ENCODE data around the gene KAT7.
"Not testable (repeated sequence)": the region's sequence is repeated elsewhere in the genome, so short reads cannot be mapped to it uniquely, and the experiment has no call there.

Gene KAT7

GRCh38 chr17:49828325-49828724 lies 39.8 kb downstream of the KAT7 start:
- H3K4me1 ChIP-seq (ENCODE audit: control insufficient read depth, insufficient read depth, low read length); H3K27ac ChIP-seq (ENCODE audit: low read length): not testable (repeated sequence)

GRCh38 chr17:49829026-49829425 lies 40.5 kb downstream of the KAT7 start:
- peaks cover 35 to 51% of the 10 kb centered on the region in 2 donors for H3K36me3 ChIP-seq (ENCODE audit: control insufficient read depth in 2 of 2, insufficient read depth in 2 of 2, low read length in 2 of 2)
- no peak overlapping the region for H3K4me3 ChIP-seq (ENCODE audit: low read length in 2 of 2)
- no peaks in the 10 kb centered on the region for H3K27me3 ChIP-seq (ENCODE audit: control insufficient read depth in 1 of 2, insufficient read depth in 2 of 2, low read length in 2 of 2)
- no peaks in the 10 kb centered on the region for H3K4me1 ChIP-seq (ENCODE audit: control insufficient read depth, insufficient read depth, low read length)
- H3K9ac ChIP-seq (ENCODE audit: low read length in 2 of 2) = no peak overlapping the region
- H3K9me3 ChIP-seq (ENCODE audit: control insufficient read depth in 2 of 2, low read length in 2 of 2) = no peaks in the 10 kb centered on the region
- H3K27ac ChIP-seq (ENCODE audit: low read length) = no peak overlapping the region

More at GRCh38 chr17:49828325-49828724, 39.8 kb downstream of the KAT7 start:
- peaks cover 39 to 50% of the 10 kb centered on the region in 2 donors for H3K36me3 ChIP-seq (ENCODE audit: control insufficient read depth in 2 of 2, insufficient read depth in 2 of 2, low read length in 2 of 2)
- H3K27me3 ChIP-seq (ENCODE audit: control insufficient read depth in 1 of 2, insufficient read depth in 2 of 2, low read length in 2 of 2); H3K9ac ChIP-seq (ENCODE audit: low read length in 2 of 2); H3K4me3 ChIP-seq (ENCODE audit: low read length in 2 of 2); H3K9me3 ChIP-seq (ENCODE audit: control insufficient read depth in 2 of 2, low read length in 2 of 2): not testable (repeated sequence)

- Histone ChIP-seq H3K4me1 (ENCODE audit: control insufficient read depth, insufficient read depth, low read length) (peaks cover 5% of the 10 kb centered on the region), H3K9me3 (ENCODE audit: control insufficient read depth in 2 of 2, low read length in 2 of 2) (no peaks in the 10 kb centered on the region), H3K4me3 (ENCODE audit: low read length in 2 of 2) (no peak overlapping the region), H3K27me3 (ENCODE audit: control insufficient read depth in 1 of 2, insufficient read depth in 2 of 2, low read length in 2 of 2) (no peaks in the 10 kb centered on the region), H3K9ac (ENCODE audit: low read length in 2 of 2) (no peak overlapping the region), H3K27ac (ENCODE audit: low read length) (no peak overlapping the region), H3K36me3 (ENCODE audit: control insufficient read depth in 2 of 2, insufficient read depth in 2 of 2, low read length in 2 of 2) (peaks cover 32 to 55% of the 10 kb centered on the region in 2 donors)
Measured at GRCh38 chr17:49830605-49831004, 42.1 kb downstream of the KAT7 start.

GRCh38 chr17:49832840-49833599 lies 44.5 kb downstream of the KAT7 start:
- no peak overlapping the region for H3K4me3 ChIP-seq (ENCODE audit: low read length in 2 of 2)
- peaks cover 17 to 36% of the 10 kb centered on the region in 2 donors for H3K36me3 ChIP-seq (ENCODE audit: control insufficient read depth in 2 of 2, insufficient read depth in 2 of 2, low read length in 2 of 2)
- no peak overlapping the region for H3K9ac ChIP-seq (ENCODE audit: low read length in 2 of 2)
- peaks cover 11% of the 10 kb centered on the region for H3K4me1 ChIP-seq (ENCODE audit: control insufficient read depth, insufficient read depth, low read length)
- H3K27me3 ChIP-seq (ENCODE audit: control insufficient read depth in 1 of 2, insufficient read depth in 2 of 2, low read length in 2 of 2) = no peaks in the 10 kb centered on the region
- H3K9me3 ChIP-seq (ENCODE audit: control insufficient read depth in 2 of 2, low read length in 2 of 2) = no peaks in the 10 kb centered on the region
- no peak overlapping the region for H3K27ac ChIP-seq (ENCODE audit: low read length)

- no peak overlapping the region for H3K9ac ChIP-seq (ENCODE audit: low read length in 2 of 2)
- no peak overlapping the region for H3K27ac ChIP-seq (ENCODE audit: low read length)
- H3K9me3 ChIP-seq (ENCODE audit: control insufficient read depth in 2 of 2, low read length in 2 of 2) = no peaks in the 10 kb centered on the region
- H3K27me3 ChIP-seq (ENCODE audit: control insufficient read depth in 1 of 2, insufficient read depth in 2 of 2, low read length in 2 of 2) = no peaks in the 10 kb centered on the region
- no peak overlapping the region for H3K4me3 ChIP-seq (ENCODE audit: low read length in 2 of 2)
- peaks cover 15 to 36% of the 10 kb centered on the region in 2 donors for H3K36me3 ChIP-seq (ENCODE audit: control insufficient read depth in 2 of 2, insufficient read depth in 2 of 2, low read length in 2 of 2)
- H3K4me1 ChIP-seq (ENCODE audit: control insufficient read depth, insufficient read depth, low read length) = peaks cover 11% of the 10 kb centered on the region
Measured at GRCh38 chr17:49834118-49834743, 45.8 kb downstream of the KAT7 start.

GRCh38 chr17:49835472-49835871 lies 47.0 kb downstream of the KAT7 start:
- H3K36me3 ChIP-seq (ENCODE audit: control insufficient read depth in 2 of 2, insufficient read depth in 2 of 2, low read length in 2 of 2) = peaks cover 12 to 32% of the 10 kb centered on the region in 2 donors
- H3K27ac ChIP-seq (ENCODE audit: low read length) = no peak overlapping the region
- peaks cover 11% of the 10 kb centered on the region for H3K4me1 ChIP-seq (ENCODE audit: control insufficient read depth, insufficient read depth, low read length)
- no peaks in the 10 kb centered on the region for H3K27me3 ChIP-seq (ENCODE audit: control insufficient read depth in 1 of 2, insufficient read depth in 2 of 2, low read length in 2 of 2)
- H3K9ac ChIP-seq (ENCODE audit: low read length in 2 of 2) = no peak overlapping the region
- H3K9me3 ChIP-seq (ENCODE audit: control insufficient read depth in 2 of 2, low read length in 2 of 2) = no peaks in the 10 kb centered on the region
- H3K4me3 ChIP-seq (ENCODE audit: low read length in 2 of 2) = no peak overlapping the region

GRCh38 chr17:49836111-49837030 lies 47.9 kb downstream of the KAT7 start:
- Histone ChIP-seq H3K27ac (ENCODE audit: low read length) (no peak overlapping the region), H3K27me3 (ENCODE audit: control insufficient read depth in 1 of 2, insufficient read depth in 2 of 2, low read length in 2 of 2) (no peaks in the 10 kb centered on the region), H3K36me3 (ENCODE audit: control insufficient read depth in 2 of 2, insufficient read depth in 2 of 2, low read length in 2 of 2) (peaks cover 12 to 31% of the 10 kb centered on the region in 2 donors), H3K9me3 (ENCODE audit: control insufficient read depth in 2 of 2, low read length in 2 of 2) (no peaks in the 10 kb centered on the region), H3K9ac (ENCODE audit: low read length in 2 of 2) (no peak overlapping the region), H3K4me3 (ENCODE audit: low read length in 2 of 2) (no peak overlapping the region), H3K4me1 (ENCODE audit: control insufficient read depth, insufficient read depth, low read length) (peaks cover 11% of the 10 kb centered on the region)

- peaks cover 23% of the 10 kb centered on the region for H3K4me1 ChIP-seq (ENCODE audit: control insufficient read depth, insufficient read depth, low read length)
- H3K36me3 ChIP-seq (ENCODE audit: control insufficient read depth in 2 of 2, insufficient read depth in 2 of 2, low read length in 2 of 2) = peaks cover 2 to 12% of the 10 kb centered on the region in 2 donors
- H3K27me3 ChIP-seq (ENCODE audit: control insufficient read depth in 1 of 2, insufficient read depth in 2 of 2, low read length in 2 of 2) = no peaks in the 10 kb centered on the region
- no peaks in the 10 kb centered on the region for H3K9me3 ChIP-seq (ENCODE audit: control insufficient read depth in 2 of 2, low read length in 2 of 2)
- H3K4me3 ChIP-seq (ENCODE audit: low read length in 2 of 2) = no peak overlapping the region
- H3K27ac ChIP-seq (ENCODE audit: low read length) = no peak overlapping the region
- H3K9ac ChIP-seq (ENCODE audit: low read length in 2 of 2) = no peak overlapping the region
Measured at GRCh38 chr17:49839455-49839854, 51.0 kb downstream of the KAT7 start.

GRCh38 chr17:49841548-49841947 lies 53.1 kb downstream of the KAT7 start:
- Histone ChIP-seq H3K27ac (ENCODE audit: low read length) (no peak overlapping the region), H3K4me1 (ENCODE audit: control insufficient read depth, insufficient read depth, low read length) (peaks cover 34% of the 10 kb centered on the region), H3K9me3 (ENCODE audit: control insufficient read depth in 2 of 2, low read length in 2 of 2) (no peaks in the 10 kb centered on the region), H3K9ac (ENCODE audit: low read length in 2 of 2) (no peak overlapping the region), H3K4me3 (ENCODE audit: low read length in 2 of 2) (no peak overlapping the region), H3K27me3 (ENCODE audit: control insufficient read depth in 1 of 2, insufficient read depth in 2 of 2, low read length in 2 of 2) (no peaks in the 10 kb centered on the region), H3K36me3 (ENCODE audit: control insufficient read depth in 2 of 2, insufficient read depth in 2 of 2, low read length in 2 of 2) (peaks cover 1 to 6% of the 10 kb centered on the region in 2 donors)

GRCh38 chr17:49842371-49842770 lies 53.9 kb downstream of the KAT7 start:
- Histone ChIP-seq H3K36me3 (ENCODE audit: control insufficient read depth in 2 of 2, insufficient read depth in 2 of 2, low read length in 2 of 2) (peaks cover 5 to 6% of the 10 kb centered on the region in 2 donors), H3K4me3 (ENCODE audit: low read length in 2 of 2) (no peak overlapping the region), H3K4me1 (ENCODE audit: control insufficient read depth, insufficient read depth, low read length) (peaks cover 42% of the 10 kb centered on the region), H3K27me3 (ENCODE audit: control insufficient read depth in 1 of 2, insufficient read depth in 2 of 2, low read length in 2 of 2) (no peaks in the 10 kb centered on the region), H3K9ac (ENCODE audit: low read length in 2 of 2) (no peak overlapping the region), H3K27ac (ENCODE audit: low read length) (no peak overlapping the region), H3K9me3 (ENCODE audit: control insufficient read depth in 2 of 2, low read length in 2 of 2) (no peaks in the 10 kb centered on the region)
